Sigmoid colon (tissue), 4 donors: Measurements from ENCODE around the gene SND1.

Experiments used
- EP300 ChIP-seq, 4 donors: sonication (generic); formaldehyde crosslinking; IDR thresholded peaks; one replicate each; pipeline ENCODE4 v1.6.1; 2017; ENCODE audit warnings: antibody characterized with exemption in 4 of 4
- POLR2A ChIP-seq, 2 donors: fragments of 450-650 bp; IDR thresholded peaks; one replicate each; pipeline ENCODE4 v1.6.1; 2016; ENCODE audit warnings: antibody characterized with exemption in 2 of 2, mild to moderate bottlenecking in 2 of 2, moderate library complexity in 2 of 2
- TF ChIP-seq, protein P1 (sequence below), 4 experiments: fragments of 450-650 bp in 3 of 4; fragments of 200-600 bp in 1 of 4; IDR thresholded peaks; one replicate each; pipeline ENCODE4 v1.5.1; 2016 to 2019; ENCODE audit warnings: antibody characterized with exemption in 4 of 4, mild to moderate bottlenecking in 3 of 4, moderate library complexity in 2 of 4

DNA sequence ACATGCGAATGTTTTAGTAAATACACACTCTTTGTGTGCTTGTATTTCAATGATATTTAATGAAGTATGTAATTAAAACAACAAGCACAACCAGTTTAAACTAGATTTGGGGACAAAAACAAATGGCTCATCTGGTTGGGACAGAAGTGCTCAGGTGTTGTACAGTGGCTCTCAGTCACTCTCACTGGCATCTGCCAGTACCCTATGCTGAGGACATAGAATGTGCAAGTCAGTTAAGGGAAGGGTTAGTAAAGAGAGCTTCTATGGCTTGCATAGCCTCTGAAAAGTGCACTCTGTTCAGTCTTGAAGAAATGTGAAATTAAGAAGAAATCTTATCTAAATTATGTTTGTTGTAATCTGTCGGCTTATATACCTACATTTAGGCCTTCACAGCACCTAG, 196.2 kb downstream of the SND1 start:
- TF ChIP-seq, protein P1, sequence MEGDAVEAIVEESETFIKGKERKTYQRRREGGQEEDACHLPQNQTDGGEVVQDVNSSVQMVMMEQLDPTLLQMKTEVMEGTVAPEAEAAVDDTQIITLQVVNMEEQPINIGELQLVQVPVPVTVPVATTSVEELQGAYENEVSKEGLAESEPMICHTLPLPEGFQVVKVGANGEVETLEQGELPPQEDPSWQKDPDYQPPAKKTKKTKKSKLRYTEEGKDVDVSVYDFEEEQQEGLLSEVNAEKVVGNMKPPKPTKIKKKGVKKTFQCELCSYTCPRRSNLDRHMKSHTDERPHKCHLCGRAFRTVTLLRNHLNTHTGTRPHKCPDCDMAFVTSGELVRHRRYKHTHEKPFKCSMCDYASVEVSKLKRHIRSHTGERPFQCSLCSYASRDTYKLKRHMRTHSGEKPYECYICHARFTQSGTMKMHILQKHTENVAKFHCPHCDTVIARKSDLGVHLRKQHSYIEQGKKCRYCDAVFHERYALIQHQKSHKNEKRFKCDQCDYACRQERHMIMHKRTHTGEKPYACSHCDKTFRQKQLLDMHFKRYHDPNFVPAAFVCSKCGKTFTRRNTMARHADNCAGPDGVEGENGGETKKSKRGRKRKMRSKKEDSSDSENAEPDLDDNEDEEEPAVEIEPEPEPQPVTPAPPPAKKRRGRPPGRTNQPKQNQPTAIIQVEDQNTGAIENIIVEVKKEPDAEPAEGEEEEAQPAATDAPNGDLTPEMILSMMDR (IDR thresholded peaks at IDR 0.05), result no peak
- TF ChIP-seq EP300 (IDR thresholded peaks at IDR 0.05) (no peak), POLR2A (IDR thresholded peaks at IDR 0.05) (no peak)
